ENCODE results near the gene SORBS1.

DNA sequence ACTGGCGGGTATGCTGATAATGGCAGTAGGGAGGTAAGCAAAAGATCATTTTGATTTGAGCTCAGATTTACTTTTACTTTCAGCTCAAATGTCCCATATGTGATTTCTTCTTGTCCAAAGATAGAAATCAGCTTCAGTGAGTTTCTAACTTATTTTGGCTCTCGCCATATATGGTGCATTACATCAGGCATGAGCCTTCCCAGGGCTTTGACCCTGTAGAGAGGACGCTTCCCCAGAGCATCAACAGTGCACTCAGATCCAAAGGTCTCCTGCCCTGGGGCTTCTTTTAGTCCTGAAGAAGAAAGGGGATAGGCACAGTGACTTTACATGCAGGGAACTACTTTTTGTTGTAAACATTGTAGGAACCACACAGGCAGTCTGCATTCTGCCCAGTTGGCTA, 141.8 kb downstream of the SORBS1 start:
- TF ChIP-seq, protein P1, sequence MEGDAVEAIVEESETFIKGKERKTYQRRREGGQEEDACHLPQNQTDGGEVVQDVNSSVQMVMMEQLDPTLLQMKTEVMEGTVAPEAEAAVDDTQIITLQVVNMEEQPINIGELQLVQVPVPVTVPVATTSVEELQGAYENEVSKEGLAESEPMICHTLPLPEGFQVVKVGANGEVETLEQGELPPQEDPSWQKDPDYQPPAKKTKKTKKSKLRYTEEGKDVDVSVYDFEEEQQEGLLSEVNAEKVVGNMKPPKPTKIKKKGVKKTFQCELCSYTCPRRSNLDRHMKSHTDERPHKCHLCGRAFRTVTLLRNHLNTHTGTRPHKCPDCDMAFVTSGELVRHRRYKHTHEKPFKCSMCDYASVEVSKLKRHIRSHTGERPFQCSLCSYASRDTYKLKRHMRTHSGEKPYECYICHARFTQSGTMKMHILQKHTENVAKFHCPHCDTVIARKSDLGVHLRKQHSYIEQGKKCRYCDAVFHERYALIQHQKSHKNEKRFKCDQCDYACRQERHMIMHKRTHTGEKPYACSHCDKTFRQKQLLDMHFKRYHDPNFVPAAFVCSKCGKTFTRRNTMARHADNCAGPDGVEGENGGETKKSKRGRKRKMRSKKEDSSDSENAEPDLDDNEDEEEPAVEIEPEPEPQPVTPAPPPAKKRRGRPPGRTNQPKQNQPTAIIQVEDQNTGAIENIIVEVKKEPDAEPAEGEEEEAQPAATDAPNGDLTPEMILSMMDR (IDR thresholded peaks at IDR 0.05; ENCODE audit: poor library complexity, severe bottlenecking): no peak
- TF ChIP-seq TAF1 (IDR thresholded peaks at IDR 0.05; ENCODE audit: low read depth): no peak
- TF ChIP-seq EZH2 (IDR thresholded peaks at IDR 0.05; ENCODE audit: borderline replicate concordance, insufficient read depth, low read length, poor library complexity, severe bottlenecking): no peak

All from neural cell (in vitro differentiated cells).